ENCODE measurements around the gene VAV3. TPM values are rescaled to one million over a fixed set of nuclear protein-coding genes. Genes with fewer than 3 reads are reported as not detected.

The VAV3 gene
- total RNA-seq, 4 donors from 2014 or later: 0.33 to 12.1 (median 0.47) TPM

DNA sequence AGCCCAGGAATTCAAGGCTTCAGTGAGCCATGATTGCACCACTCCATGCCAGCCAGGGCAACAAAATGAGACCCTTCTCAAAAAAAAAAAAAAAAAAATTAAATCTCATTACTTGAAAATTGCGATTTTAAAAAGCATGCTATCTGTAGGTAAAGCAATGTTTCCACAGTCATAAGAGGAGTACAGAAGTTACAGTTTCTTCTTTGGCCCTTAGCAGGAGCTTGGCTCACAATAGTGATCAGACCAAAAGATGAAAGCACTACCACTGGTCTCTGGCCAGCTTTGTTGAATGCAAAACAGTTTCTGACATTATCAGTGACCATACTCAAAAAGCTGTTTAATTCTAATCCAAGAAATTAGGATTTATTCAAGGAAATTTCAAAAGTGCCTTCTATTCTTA is 31.2 kb downstream of the VAV3 start:
- TF ChIP-seq CTCF (IDR thresholded peaks at IDR 0.05 in 4 of 5, conservative IDR thresholded peaks at IDR 0.05 in 1 of 5) (no peak), POLR2A (IDR thresholded peaks at IDR 0.05) (no peak)

DNA sequence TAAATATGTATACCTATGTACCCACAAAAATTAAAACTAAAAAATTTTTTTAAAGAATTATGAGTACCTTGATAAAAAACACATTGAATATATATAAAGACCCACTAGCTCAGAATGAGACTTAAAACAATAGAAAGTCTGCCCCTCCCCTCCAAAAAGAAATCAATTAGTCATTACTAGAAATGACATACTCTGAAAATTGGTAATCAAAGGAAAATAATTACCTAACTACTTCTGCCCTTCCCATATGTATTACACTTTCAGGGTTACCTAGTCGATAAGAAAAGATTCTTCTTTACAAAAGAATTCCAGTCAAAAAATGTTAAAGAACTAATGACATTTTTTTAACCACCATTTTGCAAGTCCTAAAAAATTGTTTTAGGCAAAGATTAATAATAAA is 34.7 kb downstream of the VAV3 start:
- no peak for ATAC-seq
- Histone ChIP-seq H3K27me3 (no peaks in the 10 kb centered on the region), H3K36me3 (no peaks in the 10 kb centered on the region), H3K9me3 (no peaks in the 10 kb centered on the region), H3K4me1 (no peaks in the 10 kb centered on the region), H3K4me3 (no peak overlapping the region), H3K27ac (no peak overlapping the region)
- no peak for TF ChIP-seq POLR2A (IDR thresholded peaks at IDR 0.05)
- TF ChIP-seq CTCF (IDR thresholded peaks at IDR 0.05 in 4 of 5, conservative IDR thresholded peaks at IDR 0.05 in 1 of 5): no peak
- in situ Hi-C loops (cut with MboI; ENCODE audit: low sequenced_read_pairs in 4 of 4): no loop called here
- no peak for DNase-seq
- intact Hi-C loops (cut with DNase I; ENCODE audit: low total_unique reads): no loop called here

More for the DNA sequence above, 31.2 kb downstream of the VAV3 start:
- Histone ChIP-seq H3K4me1 (peaks cover 0 to 3% of the 10 kb centered on the region in 2 donors), H3K9me3 (no peaks in the 10 kb centered on the region), H3K4me3 (no peak overlapping the region), H3K27me3 (no peaks in the 10 kb centered on the region), H3K36me3 (no peaks in the 10 kb centered on the region), H3K27ac (no peak overlapping the region)
- DNase-seq (no peak), ATAC-seq (no peak)
- in situ Hi-C loops (cut with MboI; ENCODE audit: low sequenced_read_pairs in 4 of 4) (no loop called here), intact Hi-C loops (cut with DNase I; ENCODE audit: low total_unique reads) (no loop called here)

- intact Hi-C loops (cut with DNase I; ENCODE audit: low total_unique reads): no loop called here
- H3K4me3 ChIP-seq: no peak overlapping the region
- DNase-seq: no peak
- no peak for ATAC-seq
- no peaks in the 10 kb centered on the region for H3K4me1 ChIP-seq
- in situ Hi-C loops (cut with MboI; ENCODE audit: low sequenced_read_pairs in 4 of 4): no loop called here
- no peak overlapping the region for H3K27ac ChIP-seq
- no peaks in the 10 kb centered on the region for H3K36me3 ChIP-seq
- no peaks in the 10 kb centered on the region for H3K27me3 ChIP-seq
- TF ChIP-seq POLR2A (IDR thresholded peaks at IDR 0.05) (no peak), CTCF (IDR thresholded peaks at IDR 0.05 in 4 of 5, conservative IDR thresholded peaks at IDR 0.05 in 1 of 5) (no peak)
- H3K9me3 ChIP-seq: no peaks in the 10 kb centered on the region
Observed at GRCh38 chr1:107927820-107928219, 37.2 kb downstream of the VAV3 start.

DNA sequence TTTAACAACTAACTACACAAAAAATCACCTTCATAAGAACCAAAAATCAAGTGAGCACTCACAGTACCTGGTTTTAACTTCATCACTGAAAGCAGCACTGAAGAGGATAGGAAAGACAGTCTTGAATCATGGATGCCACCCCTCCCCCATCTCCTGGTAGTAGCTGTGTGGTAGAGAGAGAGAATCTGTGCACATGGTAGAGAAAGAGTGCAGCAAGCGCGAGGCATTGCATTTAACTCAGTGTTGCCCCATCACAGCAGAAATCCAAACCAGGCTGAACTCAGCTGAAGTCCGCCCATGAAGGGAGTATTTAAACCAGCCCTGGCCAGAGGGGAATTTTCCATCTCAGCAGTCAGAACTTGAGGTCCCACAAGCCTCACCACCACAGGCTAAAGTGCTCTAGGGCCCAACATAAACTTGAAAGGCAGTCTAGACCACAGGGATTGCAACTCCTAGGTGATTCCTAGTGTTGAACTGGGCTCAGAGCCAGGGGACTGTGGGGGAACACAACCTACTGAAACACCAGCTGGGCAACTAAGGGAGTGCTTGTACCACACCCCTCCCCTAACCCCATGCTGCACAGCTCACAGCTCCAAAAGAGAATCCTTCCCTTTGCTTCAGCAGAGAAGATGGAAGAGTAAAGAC is 38.4 kb downstream of the VAV3 start:
- H3K27me3 ChIP-seq: no peaks in the 10 kb centered on the region
- no peak for TF ChIP-seq CTCF (IDR thresholded peaks at IDR 0.05 in 4 of 5, conservative IDR thresholded peaks at IDR 0.05 in 1 of 5)
- TF ChIP-seq POLR2A (IDR thresholded peaks at IDR 0.05): no peak
- no peaks in the 10 kb centered on the region for H3K36me3 ChIP-seq
- in situ Hi-C loops (cut with MboI; ENCODE audit: low sequenced_read_pairs in 4 of 4): no loop called here
- no peaks in the 10 kb centered on the region for H3K9me3 ChIP-seq
- intact Hi-C loops (cut with DNase I; ENCODE audit: low total_unique reads): no loop called here
- no peaks in the 10 kb centered on the region for H3K4me1 ChIP-seq
- no peak overlapping the region for H3K4me3 ChIP-seq
- DNase-seq (no peak), ATAC-seq (no peak)
- no peak overlapping the region for H3K27ac ChIP-seq

DNA sequence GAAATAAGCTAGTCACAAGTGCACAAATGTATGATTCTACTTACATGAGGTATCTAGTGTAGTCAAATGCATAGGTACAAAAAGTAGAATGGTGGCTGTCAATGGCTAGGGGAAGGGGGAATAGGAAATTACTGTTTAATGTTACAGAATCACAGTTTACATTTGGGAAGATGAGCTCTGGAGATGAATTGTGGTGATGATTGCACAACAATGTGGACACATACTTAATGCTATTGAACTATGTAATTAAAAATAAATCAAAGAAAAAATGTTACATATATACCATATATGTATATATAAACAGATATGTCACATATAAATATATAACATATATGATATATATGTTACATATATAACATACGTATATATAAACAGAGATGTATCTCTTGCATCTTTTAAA is 39.4 kb downstream of the VAV3 start:
- ATAC-seq: no peak
- in situ Hi-C loops (cut with MboI; ENCODE audit: low sequenced_read_pairs in 4 of 4): no loop called here
- Histone ChIP-seq H3K4me1 (no peaks in the 10 kb centered on the region), H3K4me3 (no peak overlapping the region), H3K9me3 (no peaks in the 10 kb centered on the region), H3K27me3 (no peaks in the 10 kb centered on the region), H3K36me3 (no peaks in the 10 kb centered on the region), H3K27ac (no peak overlapping the region)
- intact Hi-C loops (cut with DNase I; ENCODE audit: low total_unique reads): no loop called here
- DNase-seq: no peak
- TF ChIP-seq CTCF (IDR thresholded peaks at IDR 0.05 in 4 of 5, conservative IDR thresholded peaks at IDR 0.05 in 1 of 5) (no peak), POLR2A (IDR thresholded peaks at IDR 0.05) (no peak)

Measured in gastrocnemius medialis (tissue), 4 donors.